Breast epithelium (tissue), 4 donors: ENCODE data around the gene BRD7. TPM values are rescaled to one million over a fixed set of nuclear protein-coding genes. Genes with fewer than 3 reads are reported as not detected.

Experiments
- DNase-seq, 2 donors: peaks; one replicate each; pipeline ENCODE4 v3.0.0-alpha.2; 2019; ENCODE audit warnings: low spot score in 2 of 2
- H3K27ac ChIP-seq, 2 donors: fragments of 200-600 bp; sonication (generic) in 1 of 2; one replicate each; pipeline ENCODE4 v1.5.1; 2016 to 2019; ENCODE audit warnings: mild to moderate bottlenecking in 1 of 2
- H3K27me3 ChIP-seq, 2 donors: fragments of 200-600 bp; sonication (generic) in 1 of 2; one replicate each; pipeline versions ENCODE4 v1.5.1 to v1.6.0; 2017 to 2019; ENCODE audit warnings: control low read depth in 1 of 2, mild to moderate bottlenecking in 1 of 2
- H3K36me3 ChIP-seq: fragments of 200-600 bp; one replicate; pipeline ENCODE4 v1.5.1; 2019
- H3K4me1 ChIP-seq, 2 donors: fragments of 200-600 bp; sonication (generic); one replicate each; pipeline ENCODE4 v1.5.1; 2016 to 2019; ENCODE audit warnings: control low read depth in 1 of 2
- H3K4me3 ChIP-seq, 3 donors: fragments of 200-600 bp; sonication (generic); 1 replicate in 2 of 3; 2 replicates in 1 of 3; pipeline ENCODE4 v1.5.1; 2016 to 2019; ENCODE audit warnings: mild to moderate bottlenecking in 3 of 3, moderate library complexity in 2 of 3
- H3K9me3 ChIP-seq, 2 donors: fragments of 200-600 bp; sonication (generic) in 1 of 2; one replicate each; pipeline ENCODE4 v1.5.1; 2016 to 2019; ENCODE audit warnings: control low read depth in 1 of 2
- CTCF ChIP-seq, 3 donors: fragments of 450-650 bp; IDR thresholded peaks; one replicate each; pipeline ENCODE4 v1.5.1; 2016 to 2017; ENCODE audit warnings: antibody characterized with exemption in 3 of 3, mild to moderate bottlenecking in 3 of 3, moderate library complexity in 3 of 3
- POLR2A ChIP-seq: fragments of 450-650 bp; IDR thresholded peaks from one replicate; pipeline ENCODE4 v1.6.1; 2016; ENCODE audit warnings: antibody characterized with exemption, mild to moderate bottlenecking, moderate library complexity
- POLR2AphosphoS5 ChIP-seq, 3 donors: sonication (generic); formaldehyde crosslinking; IDR thresholded peaks; one replicate each; pipeline ENCODE4 v1.6.1; 2017; ENCODE audit warnings: antibody characterized with exemption in 3 of 3
- intact Hi-C: fragments of 100-400 bp; cut with DNase I; formaldehyde crosslinking; loops from one replicate; pipeline ENCODE4 v1.15.1; 2023; ENCODE audit warnings: low total_unique reads
- total RNA-seq, 3 donors: library from RNA; depleted of rRNA; stranded (reverse); fragments of >200 nt; gene quantifications; one replicate each; pipeline ENCODE4 v1.1.0, GENCODE V29; 2016

BRD7 gene
- total RNA-seq, 3 donors from 2014 or later: 42.0 to 53.9 (median 43.0) TPM

- intact Hi-C loops: no loop called here
Measured at GRCh38 chr16:50373345-50373701, 4.5 kb upstream of the BRD7 start.

GRCh38 chr16:50372611-50373344 lies 4.0 kb upstream of the BRD7 start:
- TF ChIP-seq POLR2AphosphoS5 (IDR thresholded peaks at IDR 0.05): no peak
- TF ChIP-seq POLR2A: no peak
- TF ChIP-seq CTCF (IDR thresholded peaks at IDR 0.05): peak in 1 of 3 donors; percentile 21
- intact Hi-C loops: no loop called here
- peak in 1 of 2 donors; percentile 68 for DNase-seq
- Histone ChIP-seq H3K4me3 (no peak overlapping the region), H3K4me1 (peaks cover 0 to 4% of the 10 kb centered on the region in 2 donors), H3K36me3 (no peaks in the 10 kb centered on the region), H3K9me3 (no peaks in the 10 kb centered on the region), H3K27me3 (no peaks in the 10 kb centered on the region), H3K27ac (peak overlapping the region; percentile 61 to 68)

More at GRCh38 chr16:50373345-50373701, 4.5 kb upstream of the BRD7 start:
- TF ChIP-seq CTCF (IDR thresholded peaks at IDR 0.05) (no peak), POLR2AphosphoS5 (IDR thresholded peaks at IDR 0.05) (no peak), POLR2A (no peak)
- H3K4me1 ChIP-seq: peaks cover 0 to 4% of the 10 kb centered on the region in 2 donors
- no peaks in the 10 kb centered on the region for H3K27me3 ChIP-seq
- peak overlapping the region; percentile 61 to 68 for H3K27ac ChIP-seq
- H3K9me3 ChIP-seq: no peaks in the 10 kb centered on the region
- DNase-seq: no peak
- H3K36me3 ChIP-seq: no peaks in the 10 kb centered on the region
- H3K4me3 ChIP-seq: no peak overlapping the region

- H3K4me3 ChIP-seq: no peak overlapping the region
- peaks cover 0 to 12% of the 10 kb centered on the region in 2 donors for H3K4me1 ChIP-seq
- DNase-seq: no peak
- H3K9me3 ChIP-seq: no peaks in the 10 kb centered on the region
- intact Hi-C loops: no loop called here
- no peak for TF ChIP-seq CTCF (IDR thresholded peaks at IDR 0.05)
- TF ChIP-seq POLR2A: no peak
- no peak for TF ChIP-seq POLR2AphosphoS5 (IDR thresholded peaks at IDR 0.05)
- peak overlapping the region in 1 of 2 donors; percentile 68 for H3K27ac ChIP-seq
- H3K36me3 ChIP-seq: no peaks in the 10 kb centered on the region
- no peaks in the 10 kb centered on the region for H3K27me3 ChIP-seq
Measured at GRCh38 chr16:50371936-50372595, 3.3 kb upstream of the BRD7 start.

- H3K36me3 ChIP-seq: no peaks in the 10 kb centered on the region
- TF ChIP-seq CTCF (IDR thresholded peaks at IDR 0.05) (no peak), POLR2A (no peak), POLR2AphosphoS5 (IDR thresholded peaks at IDR 0.05) (no peak)
Measured at GRCh38 chr16:50371036-50371716, 2.4 kb upstream of the BRD7 start.

More at GRCh38 chr16:50371036-50371716, 2.4 kb upstream of the BRD7 start:
- no peaks in the 10 kb centered on the region for H3K9me3 ChIP-seq
- peaks cover 0 to 14% of the 10 kb centered on the region in 2 donors for H3K4me1 ChIP-seq
- H3K4me3 ChIP-seq: no peak overlapping the region
- H3K27ac ChIP-seq: no peak overlapping the region
- intact Hi-C loops: no loop called here
- H3K27me3 ChIP-seq: no peaks in the 10 kb centered on the region
- no peak for DNase-seq
